OCI-LY7 (cell line): ENCODE results near the gene CYP3A5. TPM values are rescaled to one million over a fixed set of nuclear protein-coding genes. Genes with fewer than 3 reads are reported as not detected.
"Not testable (repeated sequence)": the region's sequence is repeated elsewhere in the genome, so short reads cannot be mapped to it uniquely, and the experiment has no call there.

Experiments
- Bru-seq: library from RNA; stranded (reverse); fragments of 400-500 nt; gene quantifications from one replicate; lab custom pipeline; 2021; lab: Mats Ljungman, UMichigan
- BruChase-seq, 2 experiments: library from RNA; stranded (reverse); fragments of 400-500 nt; gene quantifications; one replicate each; lab custom pipeline; 2021; lab: Mats Ljungman, UMichigan
- BruUV-seq: library from RNA; stranded (reverse); fragments of 400-500 nt; replicated peaks from 2 replicates; lab custom pipeline; 2021; lab: Mats Ljungman, UMichigan
- CTCF ChIA-PET: fragments of 300-600 bp; sonication (Branson Sonifier 250); formaldehyde crosslinking; loops from one replicate; lab custom pipeline; 2022; ENCODE audit warnings: antibody characterized with exemption; ENCODE audit not compliant: unreplicated experiment; lab: Charles Lee
- POLR2A ChIA-PET: fragments of 300-600 bp; sonication (Branson Sonifier 250); formaldehyde crosslinking; loops from one replicate; lab custom pipeline; 2022; ENCODE audit warnings: antibody characterized with exemption; lab: Charles Lee
- DNase-seq: peaks from one replicate; pipeline ENCODE4 v3.0.0-alpha.2; 2015; ENCODE audit warnings: low spot score
- H2AFZ ChIP-seq: fragments of 200-600 bp; sonication (generic), shearing (Covaris generic); 2 replicates; pipeline ENCODE4 v1.6.1; 2014; ENCODE audit warnings: mild to moderate bottlenecking, antibody characterized with exemption, low read length, moderate library complexity
- H3K27ac ChIP-seq: fragments of 200-600 bp; sonication (generic); 2 replicates; pipeline ENCODE4 v1.5.1; 2014; ENCODE audit warnings: mixed run types, low read depth, mild to moderate bottlenecking, moderate library complexity, low read length, inconsistent platforms; ENCODE audit not compliant: poor library complexity, severe bottlenecking
- H3K36me3 ChIP-seq: fragments of 200-600 bp; sonication (generic); 2 replicates; pipeline ENCODE4 v1.6.1; 2014; ENCODE audit warnings: mild to moderate bottlenecking, antibody characterized with exemption, low read length, moderate library complexity, mixed read lengths; ENCODE audit not compliant: insufficient read depth
- H3K4me1 ChIP-seq: fragments of 200-600 bp; sonication (generic); 2 replicates; pipeline ENCODE4 v1.5.1; 2014; ENCODE audit warnings: mild to moderate bottlenecking, low read length; ENCODE audit not compliant: insufficient read depth, poor library complexity, severe bottlenecking
- H3K4me2 ChIP-seq: fragments of 200-600 bp; sonication (generic); 2 replicates; pipeline ENCODE4 v1.6.1; 2014; ENCODE audit warnings: mild to moderate bottlenecking, low read length
- H3K4me3 ChIP-seq: fragments of 200-600 bp; sonication (generic); 2 replicates; pipeline ENCODE4 v1.5.1; 2014; ENCODE audit warnings: mild to moderate bottlenecking, low read depth, low read length; ENCODE audit not compliant: poor library complexity, severe bottlenecking
- H3K79me2 ChIP-seq: fragments of 200-600 bp; sonication (generic); 2 replicates; pipeline ENCODE4 v1.6.1; 2016; ENCODE audit warnings: low read depth, mild to moderate bottlenecking, low read length, moderate library complexity, mixed read lengths; ENCODE audit not compliant: insufficient read depth
- H3K9me2 ChIP-seq: fragments of 200-600 bp; sonication (generic); 2 replicates; pipeline ENCODE4 v1.6.1; 2016; ENCODE audit warnings: mild to moderate bottlenecking, low read length, mixed read lengths; ENCODE audit not compliant: insufficient read depth
- H3K9me3 ChIP-seq: fragments of 200-600 bp; sonication (generic); 2 replicates; pipeline ENCODE4 v1.6.1; 2014; ENCODE audit warnings: mild to moderate bottlenecking, mixed run types, low read length, mixed read lengths
- H4K20me1 ChIP-seq: fragments of 200-600 bp; sonication (generic); 2 replicates; pipeline ENCODE4 v1.6.1; 2014; ENCODE audit warnings: mild to moderate bottlenecking, antibody characterized with exemption, low read length, moderate library complexity, mixed read lengths; ENCODE audit not compliant: insufficient read depth
- CTCF ChIP-seq: fragments of 200-600 bp; sonication (generic); conservative IDR thresholded peaks from 2 replicates; pipeline ENCODE4 v1.5.1; 2014; ENCODE audit warnings: mild to moderate bottlenecking, antibody characterized with exemption, low read length, moderate library complexity, mixed read lengths
- EZH2phosphoT487 ChIP-seq: fragments of 200-600 bp; sonication (generic); IDR thresholded peaks from 2 replicates; pipeline ENCODE4 v1.6.1; 2018; ENCODE audit warnings: low read depth, borderline replicate concordance, mild to moderate bottlenecking, mixed run types, antibody characterized with exemption, low read length, moderate library complexity, mixed read lengths
- intact Hi-C: fragments of 100-400 bp; cut with micrococcal nuclease; formaldehyde crosslinking; loops from one replicate; pipeline ENCODE4 v1.10.0; 2022; ENCODE audit not compliant: unreplicated experiment
- long read RNA-seq: library from polyadenylated mRNA; stranded (forward); transcript quantifications from one replicate; pipeline ENCODE4 v2.0.0, GENCODE V29; 2022
- total RNA-seq, 2 experiments: library from RNA; depleted of rRNA in 1 of 2; stranded (reverse); fragments of >200 nt in 1 of 2; shearing (Covaris generic) in 1 of 2; gene quantifications; 2 replicates each; pipeline ENCODE4 v1.2.3, GENCODE V29; 2014 to 2022

Gene CYP3A5
- total RNA-seq (2014; rRNA removed; shearing (Covaris generic)): not detected in 2 replicates
- total RNA-seq (2022): not detected in 2 replicates
- Bru-seq, nascent RNA: not detected
- not detected for BruChase-seq, experiment 1, labeled RNA remaining after a 6-hour chase
- percentile 4 among the genes with signal in this experiment for BruChase-seq, experiment 2, labeled RNA remaining after a 2-hour chase
- long read RNA-seq, partial matches to known transcripts: 0 of 4 reads
- long read RNA-seq, other reads (novel, unspliced or antisense): 4 of 4 reads

- DNase-seq: no peak
- BruUV-seq: no TSS peak
- H3K4me2 ChIP-seq: no peak within 1 kb of the TSS
- H2AFZ ChIP-seq: no peak within 1 kb of the TSS
- H3K27ac ChIP-seq: no peak within 1 kb of the TSS
- no peaks in the 10 kb centered on the region for H3K9me2 ChIP-seq
- no peak for TF ChIP-seq EZH2phosphoT487
- no peaks in the 10 kb centered on the region for H3K4me1 ChIP-seq
- ChIA-PET CTCF (no interaction called here), POLR2A (no interaction called here)
- H3K79me2 ChIP-seq: no peaks in the 10 kb centered on the region
- H3K9me3 ChIP-seq: no peaks in the 10 kb centered on the region
- no peaks in the 10 kb centered on the region for H4K20me1 ChIP-seq
- intact Hi-C loops: no loop called here
- H3K4me3 ChIP-seq: no peak within 1 kb of the TSS
- no peaks in the 10 kb centered on the region for H3K36me3 ChIP-seq
Observed at GRCh38 chr7:99679400-99680191, at the start of gene CYP3A5. TSS of gene CYP3A5 (minus strand) at chr7:99679996. CDS start at chr7:99679896, 100 bp downstream.

- Histone ChIP-seq H3K4me3 (no peak overlapping the region), H3K9me3 (no peaks in the 10 kb centered on the region), H3K27ac (no peak overlapping the region), H3K36me3 (no peaks in the 10 kb centered on the region), H3K4me1 (no peaks in the 10 kb centered on the region), H2AFZ (no peak overlapping the region), H3K9me2 (no peaks in the 10 kb centered on the region), H4K20me1 (no peaks in the 10 kb centered on the region), H3K79me2 (no peaks in the 10 kb centered on the region), H3K4me2 (no peak overlapping the region)
- TF ChIP-seq EZH2phosphoT487 (no peak), CTCF (no peak)
- no TSS peak for BruUV-seq
- ChIA-PET POLR2A (no interaction called here), CTCF (no interaction called here)
- DNase-seq: no peak
- intact Hi-C loops: no loop called here
Observed at GRCh38 chr7:99728615-99729014, 48.8 kb upstream of the CYP3A5 start.

- H3K36me3 ChIP-seq, POLR2A ChIA-PET, H3K4me2 ChIP-seq: not testable (repeated sequence)
Observed at GRCh38 chr7:99723201-99723600, 43.4 kb upstream of the CYP3A5 start.

More at GRCh38 chr7:99723201-99723600, 43.4 kb upstream of the CYP3A5 start:
- H3K79me2 ChIP-seq, H3K4me3 ChIP-seq, H3K4me1 ChIP-seq, H2AFZ ChIP-seq, DNase-seq, H3K27ac ChIP-seq, BruUV-seq, intact Hi-C loops, H4K20me1 ChIP-seq, CTCF ChIA-PET, H3K9me2 ChIP-seq, H3K9me3 ChIP-seq: not testable (repeated sequence)
